ENCODE results near the gene TLX1.

TLX1 gene

GRCh38 chr10:101121654-101122031 is 9.5 kb upstream of the TLX1 start:
- no peak for TF ChIP-seq CTCF (conservative IDR thresholded peaks at IDR 0.05; ENCODE audit: low read length)
- TF ChIP-seq EZH2phosphoT487 (IDR thresholded peaks at IDR 0.05; ENCODE audit: borderline replicate concordance) = no peak
- H3K79me2 ChIP-seq (ENCODE audit: insufficient read depth, low read length) = no peaks in the 10 kb centered on the region
- H3K4me2 ChIP-seq (ENCODE audit: low read depth, low read length, poor library complexity, severe bottlenecking) = no peak overlapping the region
- no peak overlapping the region for H3K9ac ChIP-seq (ENCODE audit: low read depth, low read length, poor library complexity, severe bottlenecking)
- H3K9me3 ChIP-seq (ENCODE audit: insufficient read depth, low read depth, low read length) = no peaks in the 10 kb centered on the region
- no peaks in the 10 kb centered on the region for H3K9me2 ChIP-seq (replicated peaks; ENCODE audit: low read depth, low read length)
- H3K27me3 ChIP-seq (ENCODE audit: insufficient read depth, low read length, poor library complexity, severe bottlenecking) = no peaks in the 10 kb centered on the region
- no peaks in the 10 kb centered on the region for H3K36me3 ChIP-seq (ENCODE audit: insufficient read depth, low read length)
- H3K4me1 ChIP-seq (ENCODE audit: insufficient read depth, low read length, poor library complexity, severe bottlenecking) = no peaks in the 10 kb centered on the region
- no peaks in the 10 kb centered on the region for H3F3A ChIP-seq (ENCODE audit: low read depth)
- H2AFZ ChIP-seq (ENCODE audit: low read length) = no peak overlapping the region
- no peak overlapping the region for H3K4me3 ChIP-seq (ENCODE audit: low read length, poor library complexity, severe bottlenecking)
- no peaks in the 10 kb centered on the region for H4K20me1 ChIP-seq (ENCODE audit: insufficient read depth, low read length, poor library complexity, severe bottlenecking)

GRCh38 chr10:101122270-101123084 is 8.6 kb upstream of the TLX1 start:
- Histone ChIP-seq H3K36me3 (ENCODE audit: insufficient read depth, low read length) (no peaks in the 10 kb centered on the region), H4K20me1 (ENCODE audit: insufficient read depth, low read length, poor library complexity, severe bottlenecking) (no peaks in the 10 kb centered on the region), H2AFZ (ENCODE audit: low read length) (no peak overlapping the region), H3K4me3 (ENCODE audit: low read length, poor library complexity, severe bottlenecking) (no peak overlapping the region), H3K4me2 (ENCODE audit: low read depth, low read length, poor library complexity, severe bottlenecking) (no peak overlapping the region), H3K9ac (ENCODE audit: low read depth, low read length, poor library complexity, severe bottlenecking) (no peak overlapping the region), H3K4me1 (ENCODE audit: insufficient read depth, low read length, poor library complexity, severe bottlenecking) (no peaks in the 10 kb centered on the region), H3K27me3 (ENCODE audit: insufficient read depth, low read length, poor library complexity, severe bottlenecking) (no peaks in the 10 kb centered on the region), H3K9me3 (ENCODE audit: insufficient read depth, low read depth, low read length) (no peaks in the 10 kb centered on the region), H3K79me2 (ENCODE audit: insufficient read depth, low read length) (no peaks in the 10 kb centered on the region), H3F3A (ENCODE audit: low read depth) (no peaks in the 10 kb centered on the region), H3K9me2 (replicated peaks; ENCODE audit: low read depth, low read length) (no peaks in the 10 kb centered on the region)
- TF ChIP-seq EZH2phosphoT487 (IDR thresholded peaks at IDR 0.05; ENCODE audit: borderline replicate concordance) (no peak), CTCF (conservative IDR thresholded peaks at IDR 0.05; ENCODE audit: low read length) (no peak)

- H3K9me3 ChIP-seq (ENCODE audit: insufficient read depth, low read depth, low read length) = no peaks in the 10 kb centered on the region
- H3K79me2 ChIP-seq (ENCODE audit: insufficient read depth, low read length) = no peaks in the 10 kb centered on the region
- no peaks in the 10 kb centered on the region for H4K20me1 ChIP-seq (ENCODE audit: insufficient read depth, low read length, poor library complexity, severe bottlenecking)
- no peak overlapping the region for H3K9ac ChIP-seq (ENCODE audit: low read depth, low read length, poor library complexity, severe bottlenecking)
- H3K27me3 ChIP-seq (ENCODE audit: insufficient read depth, low read length, poor library complexity, severe bottlenecking) = no peaks in the 10 kb centered on the region
- H3K4me2 ChIP-seq (ENCODE audit: low read depth, low read length, poor library complexity, severe bottlenecking) = no peak overlapping the region
- H3K9me2 ChIP-seq (replicated peaks; ENCODE audit: low read depth, low read length) = no peaks in the 10 kb centered on the region
- H3K4me3 ChIP-seq (ENCODE audit: low read length, poor library complexity, severe bottlenecking) = no peak overlapping the region
- H3F3A ChIP-seq (ENCODE audit: low read depth) = no peaks in the 10 kb centered on the region
- H2AFZ ChIP-seq (ENCODE audit: low read length) = no peak overlapping the region
- TF ChIP-seq EZH2phosphoT487 (IDR thresholded peaks at IDR 0.05; ENCODE audit: borderline replicate concordance) (no peak), CTCF (conservative IDR thresholded peaks at IDR 0.05; ENCODE audit: low read length) (no peak)
- H3K36me3 ChIP-seq (ENCODE audit: insufficient read depth, low read length) = no peaks in the 10 kb centered on the region
- no peaks in the 10 kb centered on the region for H3K4me1 ChIP-seq (ENCODE audit: insufficient read depth, low read length, poor library complexity, severe bottlenecking)
Measured at GRCh38 chr10:101123085-101123814, 7.8 kb upstream of the TLX1 start.
